H9 (cell line): ENCODE measurements around the gene TSR1. TPM values are rescaled to one million over a fixed set of nuclear protein-coding genes. Genes with fewer than 3 reads are reported as not detected.

Source experiments
- DNase-seq: peaks from one replicate; pipeline ENCODE4 v3.0.0-alpha.2; 2017
- H2AFZ ChIP-seq: one replicate; pipeline ENCODE4 v1.6.1; 2013; ENCODE audit warnings: mild to moderate bottlenecking, low read length, control low read depth, moderate library complexity
- H2AK5ac ChIP-seq: 2 replicates; pipeline ENCODE4 v1.6.1; 2013; ENCODE audit warnings: low read length, control low read depth, mixed read lengths; ENCODE audit not compliant: insufficient read length
- H2BK120ac ChIP-seq: one replicate; pipeline ENCODE4 v1.6.1; 2013; ENCODE audit warnings: low read depth, mild to moderate bottlenecking, low read length, control low read depth, inconsistent platforms; ENCODE audit not compliant: poor library complexity, severe bottlenecking
- H2BK12ac ChIP-seq: 2 replicates; pipeline ENCODE4 v1.6.1; 2013; ENCODE audit warnings: low read length, control low read depth, mixed read lengths, low read depth; ENCODE audit not compliant: insufficient read length
- H2BK15ac ChIP-seq: 2 replicates; pipeline ENCODE4 v1.6.1; 2013; ENCODE audit warnings: low read depth, low read length, control low read depth
- H2BK20ac ChIP-seq: one replicate; pipeline ENCODE4 v1.6.1; 2013; ENCODE audit warnings: low read depth, mild to moderate bottlenecking, low read length, control low read depth, inconsistent platforms; ENCODE audit not compliant: poor library complexity, severe bottlenecking
- H2BK5ac ChIP-seq: 2 replicates; pipeline ENCODE4 v1.6.1; 2013; ENCODE audit warnings: low read length, control low read depth, mixed read lengths; ENCODE audit not compliant: insufficient read length
- H3K14ac ChIP-seq: 2 replicates; pipeline ENCODE4 v1.6.1; 2013; ENCODE audit warnings: low read length, control low read depth; ENCODE audit not compliant: insufficient read depth
- H3K18ac ChIP-seq: 2 replicates; pipeline ENCODE4 v1.6.1; 2013; ENCODE audit warnings: low read depth, mild to moderate bottlenecking, mixed read lengths, low read length, control low read depth; ENCODE audit not compliant: insufficient read length
- H3K23ac ChIP-seq: 2 replicates; pipeline ENCODE4 v1.6.1; 2013; ENCODE audit warnings: low read length, control low read depth, mixed read lengths, low read depth; ENCODE audit not compliant: insufficient read length
- H3K23me2 ChIP-seq: 2 replicates; pipeline ENCODE4 v1.6.1; 2013; ENCODE audit warnings: low read depth, mild to moderate bottlenecking, mixed read lengths, low read length, control low read depth; ENCODE audit not compliant: insufficient read length, poor library complexity, severe bottlenecking
- H3K27ac ChIP-seq: 2 replicates; pipeline ENCODE4 v1.5.1; 2013; ENCODE audit warnings: low read length, control low read depth, mixed read lengths, low read depth; ENCODE audit not compliant: insufficient read length
- H3K27me3 ChIP-seq: 2 replicates; pipeline ENCODE4 v1.6.1; 2013; ENCODE audit warnings: low read length, control low read depth, inconsistent platforms; ENCODE audit not compliant: insufficient read depth
- H3K4ac ChIP-seq: 2 replicates; pipeline ENCODE4 v1.6.1; 2013; ENCODE audit warnings: low read depth, mild to moderate bottlenecking, control low read depth, inconsistent platforms, low read length, moderate library complexity
- H3K4me1 ChIP-seq: 2 replicates; pipeline ENCODE4 v1.6.1; 2013; ENCODE audit warnings: low read length, control low read depth, inconsistent platforms; ENCODE audit not compliant: insufficient read depth
- H3K4me2 ChIP-seq: 2 replicates; pipeline ENCODE4 v1.6.1; 2013; ENCODE audit warnings: low read length, control low read depth, mixed read lengths; ENCODE audit not compliant: insufficient read length, insufficient read depth
- H3K56ac ChIP-seq: 2 replicates; pipeline ENCODE4 v1.6.1; 2013; ENCODE audit warnings: low read depth, mild to moderate bottlenecking, mixed read lengths, low read length, control low read depth; ENCODE audit not compliant: insufficient read length
- H3K79me1 ChIP-seq: 2 replicates; pipeline ENCODE4 v1.6.1; 2013; ENCODE audit warnings: low read depth, mild to moderate bottlenecking, moderate library complexity, low read length, control low read depth, inconsistent platforms; ENCODE audit not compliant: insufficient read depth, poor library complexity, severe bottlenecking
- H3K79me2 ChIP-seq: 2 replicates; pipeline ENCODE4 v1.6.1; 2013; ENCODE audit warnings: low read length, control low read depth, inconsistent platforms; ENCODE audit not compliant: insufficient read depth
- H3K9ac ChIP-seq: 2 replicates; pipeline ENCODE4 v1.6.1; 2013; ENCODE audit warnings: low read length, control low read depth, mixed read lengths; ENCODE audit not compliant: insufficient read length; ENCODE audit errors: extremely low read depth
- H3K9me3 ChIP-seq: one replicate; pipeline ENCODE4 v1.6.1; 2013; ENCODE audit warnings: low read depth, low read length, inconsistent platforms; ENCODE audit not compliant: control insufficient read depth
- H3T11ph ChIP-seq: one replicate; pipeline ENCODE4 v1.6.1; 2013; ENCODE audit warnings: mild to moderate bottlenecking, low read length, control low read depth, inconsistent platforms
- H4K20me1 ChIP-seq: one replicate; pipeline ENCODE4 v1.6.1; 2013; ENCODE audit not compliant: control insufficient read depth, insufficient read length, insufficient read depth
- H4K5ac ChIP-seq: 2 replicates; pipeline ENCODE4 v1.6.1; 2013; ENCODE audit warnings: low read depth, mild to moderate bottlenecking, mixed read lengths, low read length, control low read depth; ENCODE audit not compliant: insufficient read length
- H4K8ac ChIP-seq: replicated peaks from 2 replicates; pipeline ENCODE4 v1.6.1; 2013; ENCODE audit warnings: low read length, control low read depth, mixed read lengths, low read depth; ENCODE audit not compliant: insufficient read length
- H4K91ac ChIP-seq: 2 replicates; pipeline ENCODE4 v1.6.1; 2013; ENCODE audit warnings: low read depth, mild to moderate bottlenecking, moderate library complexity, mixed read lengths, low read length, control low read depth; ENCODE audit not compliant: insufficient read length
- H3K27ac Mint-ChIP-seq, 3 experiments: 2 replicates in 2 of 3; 3 replicates in 1 of 3; pipeline ENCODE4 v1.8.0; 2020 to 2021; ENCODE audit warnings: mixed read lengths in 3 of 3, mild to moderate bottlenecking in 1 of 3, moderate library complexity in 1 of 3
- H3K27me3 Mint-ChIP-seq: 2 replicates; pipeline ENCODE4 v1.8.0; 2021; ENCODE audit warnings: low read depth, mild to moderate bottlenecking, moderate library complexity, mixed read lengths
- H3K36me3 Mint-ChIP-seq, 3 experiments: 2 replicates in 2 of 3; 3 replicates in 1 of 3; pipeline ENCODE4 v1.8.0; 2020 to 2021; ENCODE audit warnings: low read depth in 3 of 3, mixed read lengths in 3 of 3; ENCODE audit not compliant: insufficient read depth in 1 of 3
- H3K4me1 Mint-ChIP-seq, 2 experiments: 2 replicates each; pipeline ENCODE4 v1.8.0; 2020; ENCODE audit warnings: mixed read lengths in 2 of 2
- H3K4me3 Mint-ChIP-seq, 2 experiments: 2 replicates in 1 of 2; 3 replicates in 1 of 2; pipeline ENCODE4 v1.8.0; 2020 to 2021; ENCODE audit warnings: mild to moderate bottlenecking in 2 of 2, mixed read lengths in 2 of 2, moderate library complexity in 1 of 2
- H3K9me3 Mint-ChIP-seq, 2 experiments: 2 replicates in 1 of 2; 3 replicates in 1 of 2; pipeline ENCODE4 v1.8.0; 2020; ENCODE audit warnings: mild to moderate bottlenecking in 2 of 2, mixed read lengths in 2 of 2, moderate library complexity in 1 of 2
- CTCF ChIP-seq: fragments of 200-600 bp; sonication (generic); conservative IDR thresholded peaks from 3 replicates; pipeline ENCODE4 v1.8.0; 2021; ENCODE audit warnings: antibody characterized with exemption, mild to moderate bottlenecking
- WGBS: extraction: QIAGEN DNeasy Blood & Tissue Kit; methylation state at CpG from one replicate; pipeline ENCODE4 v1.1.7; 2013; ENCODE audit warnings: missing lambda C conversion rate, low lambda C conversion rate, mixed read lengths; ENCODE audit not compliant: insufficient read length; ENCODE audit errors: extremely low coverage; 5-methylcytosine and 5-hydroxymethylcytosine counted together
- total RNA-seq: library from RNA; stranded (reverse); gene quantifications from 2 replicates; pipeline ENCODE4 v1.2.1, GENCODE V29; 2021

TSR1 gene
- total RNA-seq, 1 experiment from 2014 or later, result 81.1 TPM

DNA sequence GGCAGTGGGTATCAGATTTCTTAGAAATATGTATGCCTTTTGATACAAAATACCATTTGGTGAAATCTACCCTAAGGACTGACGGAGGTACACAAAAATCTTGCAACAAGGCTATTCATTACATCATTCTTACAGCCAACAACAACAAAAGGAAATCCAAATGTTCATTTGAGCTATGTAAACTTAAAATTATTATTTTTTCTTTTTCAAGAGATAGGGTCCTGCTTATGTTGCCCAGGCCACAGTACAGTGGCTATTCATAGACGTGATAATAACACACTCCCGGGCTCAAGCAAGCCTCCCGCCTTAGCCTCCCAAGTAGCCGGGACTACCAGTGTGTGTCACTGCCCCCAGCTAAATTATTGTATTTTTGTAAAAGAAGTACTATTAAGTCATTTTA lies 23.5 kb downstream of the TSR1 start:
- Histone ChIP-seq H3K4ac (no peak overlapping the region), H2AFZ (no peak overlapping the region), H2BK5ac (no peak overlapping the region), H2AK5ac (no peak overlapping the region), H3K9ac (no peak overlapping the region), H2BK20ac (no peak overlapping the region), H3K14ac (no peak overlapping the region), H4K8ac (no peak overlapping the region), H3K4me1 (no peaks in the 10 kb centered on the region), H3K23me2 (no peaks in the 10 kb centered on the region), H3K23ac (no peak overlapping the region), H3T11ph (no peak overlapping the region), H2BK12ac (no peak overlapping the region), H4K5ac (no peak overlapping the region), H2BK15ac (no peak overlapping the region), H3K79me2 (no peaks in the 10 kb centered on the region), H2BK120ac (no peak overlapping the region), H4K91ac (no peak overlapping the region), H3K56ac (no peak overlapping the region), H3K79me1 (no peaks in the 10 kb centered on the region), H3K18ac (no peak overlapping the region), H3K9me3 (no peaks in the 10 kb centered on the region), H4K20me1 (no peaks in the 10 kb centered on the region), H3K4me2 (no peak overlapping the region), H3K27ac (no peak overlapping the region), H3K27me3 (no peaks in the 10 kb centered on the region)
- Mint-ChIP-seq H3K4me3 (no peak overlapping the region), H3K4me1 (no peaks in the 10 kb centered on the region), H3K36me3 (no peaks in the 10 kb centered on the region; a peak in 1 of 7 replicates), H3K27ac (no peak overlapping the region), H3K9me3 (no peaks in the 10 kb centered on the region), H3K27me3 (no peaks in the 10 kb centered on the region)
- no peak for TF ChIP-seq CTCF
- no CpG with 5 or more reads among the region's 5 CpGs for WGBS
- no peak for DNase-seq
